WTC11 (cell line): ENCODE data around the gene COX6B1.

ENCODE experiments used
- CTCF ChIP-seq: fragments of 200-600 bp; IDR thresholded peaks from 2 replicates; pipeline ENCODE4 v1.8.0; 2022; ENCODE audit warnings: antibody characterized with exemption
- SP1 ChIP-seq: sonication (generic); formaldehyde crosslinking; conservative IDR thresholded peaks from 2 replicates; pipeline ENCODE4 v1.8.1; 2022; ENCODE audit warnings: missing genetic modification reagents
- USF1 ChIP-seq: sonication (generic); formaldehyde crosslinking; IDR thresholded peaks from 2 replicates; pipeline ENCODE4 v1.8.0; 2022; ENCODE audit warnings: mild to moderate bottlenecking, missing genetic modification reagents
- ZNF232 ChIP-seq: sonication (generic); formaldehyde crosslinking; IDR thresholded peaks from 2 replicates; pipeline ENCODE4 v1.8.0; 2022; ENCODE audit warnings: mild to moderate bottlenecking, missing genetic modification reagents

- TF ChIP-seq ZNF232 (CRISPR knock-in tag) (no peak), CTCF (no peak), USF1 (CRISPR knock-in tag) (no peak), SP1 (CRISPR knock-in tag) (no peak)
These were observed 28.1 kb upstream of the COX6B1 start for GRCh38 chr19:35620001-35620400.
